K562 (cell line): ENCODE data around the gene NLRP12. TPM values are rescaled to one million over a fixed set of nuclear protein-coding genes. Genes with fewer than 3 reads are reported as not detected.

Experiments used
- BACH1 ChIP-seq: fragments of 200-800 bp; sonication (Bioruptor generic); IDR thresholded peaks from 2 replicates; pipeline ENCODE4 v1.6.1; 2016; ENCODE audit warnings: missing genetic modification characterization, missing compliant biosample characterization
- L3MBTL2 ChIP-seq: fragments of 450-650 bp; IDR thresholded peaks from 2 replicates; pipeline ENCODE4 v1.6.1; 2016; ENCODE audit warnings: mild to moderate bottlenecking, moderate library complexity
- MYC ChIP-seq, 2 experiments: fragments of 250-450 bp in 1 of 2; sonication (Bioruptor Pico) in 1 of 2; IDR thresholded peaks; 2 replicates each; pipeline versions ENCODE4 v1.5.1 to v1.6.1; 2012 to 2021; ENCODE audit warnings: low read depth in 2 of 2, borderline replicate concordance in 1 of 2, improper control_type of control experiment in 1 of 2, low read length in 1 of 2, mild to moderate bottlenecking in 1 of 2, moderate library complexity in 1 of 2
- PHB ChIP-seq: fragments of 250-450 bp; sonication (Bioruptor Pico); IDR thresholded peaks from 2 replicates; pipeline ENCODE4 v1.5.0; 2021
- POU5F1 ChIP-seq: fragments of 150-350 bp; IDR thresholded peaks from 2 replicates; pipeline ENCODE4 v1.6.1; 2014; ENCODE audit warnings: borderline replicate concordance, low read length, low read depth, mild to moderate bottlenecking; ENCODE audit not compliant: partially characterized antibody
- RBM25 ChIP-seq: fragments of 200-400 bp; formaldehyde crosslinking; IDR thresholded peaks from 2 replicates; pipeline ENCODE4 v1.6.1; 2018; ENCODE audit warnings: low read length, low read depth, moderate library complexity; ENCODE audit not compliant: severe bottlenecking
- SNRNP70 ChIP-seq: fragments of 200-400 bp; formaldehyde crosslinking; optimal IDR thresholded peaks from 2 replicates; pipeline ENCODE3; 2017; ENCODE audit warnings: low read depth, low read length
- polyA plus RNA-seq, 8 experiments: library from polyadenylated mRNA; depleted of rRNA in 4 of 8; stranded (reverse) in 5 of 8; unstranded in 3 of 8; fragments of >200 nt; fragmentation: Nextera tagmentation in 2 of 8; fragmentation: Illumina TruSeq in 1 of 8; extraction: Ambion mirVana in 2 of 8; extraction: Trizol in 1 of 8; gene quantifications; 2 replicates each; pipeline versions ENCODE4 v1.2.1 to v1.2.3, GENCODE V29; 2011 to 2014; ENCODE audit warnings: inconsistent platforms in 1 of 8, missing spikeins in 1 of 8
- total RNA-seq, 7 experiments: library from RNA; depleted of rRNA in 6 of 7; stranded (reverse); fragments of >200 nt in 6 of 7; fragmentation: Illumina TruSeq in 2 of 7; extraction: Trizol in 2 of 7; gene quantifications; 2 replicates each; pipeline versions ENCODE4 v1.2.1 to v1.2.3, GENCODE V29; 2011 to 2021; ENCODE audit warnings: low replicate concordance in 1 of 7
- TF ChIP-seq, protein P1 (sequence below): fragments of 450-650 bp; IDR thresholded peaks from 2 replicates; pipeline ENCODE4 v1.6.1; 2016; ENCODE audit warnings: mild to moderate bottlenecking, moderate library complexity
- TF ChIP-seq, protein P2 (sequence below), 2 experiments: fragments of 450-650 bp; conservative IDR thresholded peaks; 2 replicates each; pipeline ENCODE4 v1.6.1; 2017; ENCODE audit warnings: mild to moderate bottlenecking in 2 of 2, moderate library complexity in 2 of 2

The NLRP12 gene
- total and polyA plus RNA-seq, 9 of the 15 experiments (the other 6 are each of a cell fraction or from before 2014, with no cell fraction given), result not detected

DNA sequence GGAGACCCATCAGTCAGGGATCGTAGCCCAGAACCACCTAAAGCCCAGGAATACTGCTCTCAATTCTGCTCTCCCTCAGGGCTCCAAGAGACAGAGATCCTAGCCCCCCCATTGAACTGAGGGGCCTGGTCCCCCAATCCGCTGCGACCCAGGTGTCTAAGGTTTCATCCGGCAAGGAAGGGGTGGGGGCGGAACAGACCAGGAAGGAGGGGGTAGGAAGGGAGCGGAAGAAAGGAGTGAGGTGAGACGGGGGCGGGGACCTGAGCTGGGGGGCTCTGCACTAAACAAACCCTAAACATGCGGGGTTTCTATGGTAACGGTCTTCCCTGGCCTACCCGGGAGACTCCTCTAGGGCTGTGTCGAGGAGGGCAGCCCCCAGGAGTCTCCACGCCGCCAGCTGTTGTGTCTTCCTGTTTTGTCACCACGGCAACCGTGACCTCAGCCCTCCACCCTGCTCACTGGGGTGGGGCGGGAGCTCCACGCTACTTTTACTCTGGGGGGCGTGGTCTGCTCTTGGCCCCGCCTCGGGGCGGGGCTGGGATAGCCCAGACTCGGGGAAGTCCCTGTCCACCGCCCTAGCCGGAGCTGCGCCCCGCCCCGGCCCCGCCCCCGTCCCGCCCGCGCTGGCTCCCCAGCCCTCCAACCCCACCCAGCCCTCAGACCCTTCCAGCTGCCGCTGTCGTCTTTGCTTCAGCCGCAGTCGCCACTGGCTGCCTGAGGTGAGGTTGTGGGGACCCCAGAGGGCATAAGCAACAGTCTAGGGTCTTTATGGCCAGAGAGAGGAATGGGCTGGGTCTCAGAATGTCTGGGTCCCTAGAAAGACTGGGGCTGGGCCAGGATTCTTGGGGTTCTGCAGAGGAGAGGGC lies 43.3 kb upstream of the NLRP12 start, which contains the start of gene MYADM (continued):
- TF ChIP-seq MYC (IDR thresholded peaks at IDR 0.05; ENCODE audit: low read depth, low read length) (peak; percentile 60), MYC (CRISPR knock-in tag; IDR thresholded peaks at IDR 0.05; ENCODE audit: borderline replicate concordance, low read depth) (no peak), SNRNP70 (no peak), POU5F1 (no peak), RBM25 (no peak), BACH1 (tag) (no peak), L3MBTL2 (no peak), PHB (CRISPR knock-in tag) (no peak)
- TF ChIP-seq, protein P1, sequence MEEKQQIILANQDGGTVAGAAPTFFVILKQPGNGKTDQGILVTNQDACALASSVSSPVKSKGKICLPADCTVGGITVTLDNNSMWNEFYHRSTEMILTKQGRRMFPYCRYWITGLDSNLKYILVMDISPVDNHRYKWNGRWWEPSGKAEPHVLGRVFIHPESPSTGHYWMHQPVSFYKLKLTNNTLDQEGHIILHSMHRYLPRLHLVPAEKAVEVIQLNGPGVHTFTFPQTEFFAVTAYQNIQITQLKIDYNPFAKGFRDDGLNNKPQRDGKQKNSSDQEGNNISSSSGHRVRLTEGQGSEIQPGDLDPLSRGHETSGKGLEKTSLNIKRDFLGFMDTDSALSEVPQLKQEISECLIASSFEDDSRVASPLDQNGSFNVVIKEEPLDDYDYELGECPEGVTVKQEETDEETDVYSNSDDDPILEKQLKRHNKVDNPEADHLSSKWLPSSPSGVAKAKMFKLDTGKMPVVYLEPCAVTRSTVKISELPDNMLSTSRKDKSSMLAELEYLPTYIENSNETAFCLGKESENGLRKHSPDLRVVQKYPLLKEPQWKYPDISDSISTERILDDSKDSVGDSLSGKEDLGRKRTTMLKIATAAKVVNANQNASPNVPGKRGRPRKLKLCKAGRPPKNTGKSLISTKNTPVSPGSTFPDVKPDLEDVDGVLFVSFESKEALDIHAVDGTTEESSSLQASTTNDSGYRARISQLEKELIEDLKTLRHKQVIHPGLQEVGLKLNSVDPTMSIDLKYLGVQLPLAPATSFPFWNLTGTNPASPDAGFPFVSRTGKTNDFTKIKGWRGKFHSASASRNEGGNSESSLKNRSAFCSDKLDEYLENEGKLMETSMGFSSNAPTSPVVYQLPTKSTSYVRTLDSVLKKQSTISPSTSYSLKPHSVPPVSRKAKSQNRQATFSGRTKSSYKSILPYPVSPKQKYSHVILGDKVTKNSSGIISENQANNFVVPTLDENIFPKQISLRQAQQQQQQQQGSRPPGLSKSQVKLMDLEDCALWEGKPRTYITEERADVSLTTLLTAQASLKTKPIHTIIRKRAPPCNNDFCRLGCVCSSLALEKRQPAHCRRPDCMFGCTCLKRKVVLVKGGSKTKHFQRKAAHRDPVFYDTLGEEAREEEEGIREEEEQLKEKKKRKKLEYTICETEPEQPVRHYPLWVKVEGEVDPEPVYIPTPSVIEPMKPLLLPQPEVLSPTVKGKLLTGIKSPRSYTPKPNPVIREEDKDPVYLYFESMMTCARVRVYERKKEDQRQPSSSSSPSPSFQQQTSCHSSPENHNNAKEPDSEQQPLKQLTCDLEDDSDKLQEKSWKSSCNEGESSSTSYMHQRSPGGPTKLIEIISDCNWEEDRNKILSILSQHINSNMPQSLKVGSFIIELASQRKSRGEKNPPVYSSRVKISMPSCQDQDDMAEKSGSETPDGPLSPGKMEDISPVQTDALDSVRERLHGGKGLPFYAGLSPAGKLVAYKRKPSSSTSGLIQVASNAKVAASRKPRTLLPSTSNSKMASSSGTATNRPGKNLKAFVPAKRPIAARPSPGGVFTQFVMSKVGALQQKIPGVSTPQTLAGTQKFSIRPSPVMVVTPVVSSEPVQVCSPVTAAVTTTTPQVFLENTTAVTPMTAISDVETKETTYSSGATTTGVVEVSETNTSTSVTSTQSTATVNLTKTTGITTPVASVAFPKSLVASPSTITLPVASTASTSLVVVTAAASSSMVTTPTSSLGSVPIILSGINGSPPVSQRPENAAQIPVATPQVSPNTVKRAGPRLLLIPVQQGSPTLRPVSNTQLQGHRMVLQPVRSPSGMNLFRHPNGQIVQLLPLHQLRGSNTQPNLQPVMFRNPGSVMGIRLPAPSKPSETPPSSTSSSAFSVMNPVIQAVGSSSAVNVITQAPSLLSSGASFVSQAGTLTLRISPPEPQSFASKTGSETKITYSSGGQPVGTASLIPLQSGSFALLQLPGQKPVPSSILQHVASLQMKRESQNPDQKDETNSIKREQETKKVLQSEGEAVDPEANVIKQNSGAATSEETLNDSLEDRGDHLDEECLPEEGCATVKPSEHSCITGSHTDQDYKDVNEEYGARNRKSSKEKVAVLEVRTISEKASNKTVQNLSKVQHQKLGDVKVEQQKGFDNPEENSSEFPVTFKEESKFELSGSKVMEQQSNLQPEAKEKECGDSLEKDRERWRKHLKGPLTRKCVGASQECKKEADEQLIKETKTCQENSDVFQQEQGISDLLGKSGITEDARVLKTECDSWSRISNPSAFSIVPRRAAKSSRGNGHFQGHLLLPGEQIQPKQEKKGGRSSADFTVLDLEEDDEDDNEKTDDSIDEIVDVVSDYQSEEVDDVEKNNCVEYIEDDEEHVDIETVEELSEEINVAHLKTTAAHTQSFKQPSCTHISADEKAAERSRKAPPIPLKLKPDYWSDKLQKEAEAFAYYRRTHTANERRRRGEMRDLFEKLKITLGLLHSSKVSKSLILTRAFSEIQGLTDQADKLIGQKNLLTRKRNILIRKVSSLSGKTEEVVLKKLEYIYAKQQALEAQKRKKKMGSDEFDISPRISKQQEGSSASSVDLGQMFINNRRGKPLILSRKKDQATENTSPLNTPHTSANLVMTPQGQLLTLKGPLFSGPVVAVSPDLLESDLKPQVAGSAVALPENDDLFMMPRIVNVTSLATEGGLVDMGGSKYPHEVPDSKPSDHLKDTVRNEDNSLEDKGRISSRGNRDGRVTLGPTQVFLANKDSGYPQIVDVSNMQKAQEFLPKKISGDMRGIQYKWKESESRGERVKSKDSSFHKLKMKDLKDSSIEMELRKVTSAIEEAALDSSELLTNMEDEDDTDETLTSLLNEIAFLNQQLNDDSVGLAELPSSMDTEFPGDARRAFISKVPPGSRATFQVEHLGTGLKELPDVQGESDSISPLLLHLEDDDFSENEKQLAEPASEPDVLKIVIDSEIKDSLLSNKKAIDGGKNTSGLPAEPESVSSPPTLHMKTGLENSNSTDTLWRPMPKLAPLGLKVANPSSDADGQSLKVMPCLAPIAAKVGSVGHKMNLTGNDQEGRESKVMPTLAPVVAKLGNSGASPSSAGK, result no peak
- TF ChIP-seq, protein P2, sequence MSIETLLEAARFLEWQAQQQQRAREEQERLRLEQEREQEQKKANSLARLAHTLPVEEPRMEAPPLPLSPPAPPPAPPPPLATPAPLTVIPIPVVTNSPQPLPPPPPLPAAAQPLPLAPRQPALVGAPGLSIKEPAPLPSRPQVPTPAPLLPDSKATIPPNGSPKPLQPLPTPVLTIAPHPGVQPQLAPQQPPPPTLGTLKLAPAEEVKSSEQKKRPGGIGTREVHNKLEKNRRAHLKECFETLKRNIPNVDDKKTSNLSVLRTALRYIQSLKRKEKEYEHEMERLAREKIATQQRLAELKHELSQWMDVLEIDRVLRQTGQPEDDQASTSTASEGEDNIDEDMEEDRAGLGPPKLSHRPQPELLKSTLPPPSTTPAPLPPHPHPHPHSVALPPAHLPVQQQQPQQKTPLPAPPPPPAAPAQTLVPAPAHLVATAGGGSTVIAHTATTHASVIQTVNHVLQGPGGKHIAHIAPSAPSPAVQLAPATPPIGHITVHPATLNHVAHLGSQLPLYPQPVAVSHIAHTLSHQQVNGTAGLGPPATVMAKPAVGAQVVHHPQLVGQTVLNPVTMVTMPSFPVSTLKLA (conservative IDR thresholded peaks at IDR 0.05), result peak; percentile 83 to 90
